Activated T-cell treated with anti-CD3 and anti-CD28 coated beads for 1 hour (primary cell): ENCODE measurements around the gene SLC6A18.
"Not testable (repeated sequence)": the region's sequence is repeated elsewhere in the genome, so short reads cannot be mapped to it uniquely, and the experiment has no call there.

ENCODE experiments used
- DNase-seq: peaks from one replicate; pipeline ENCODE4 v3.0.0-alpha.2; 2020; ENCODE audit warnings: low read depth

Gene SLC6A18

DNA sequence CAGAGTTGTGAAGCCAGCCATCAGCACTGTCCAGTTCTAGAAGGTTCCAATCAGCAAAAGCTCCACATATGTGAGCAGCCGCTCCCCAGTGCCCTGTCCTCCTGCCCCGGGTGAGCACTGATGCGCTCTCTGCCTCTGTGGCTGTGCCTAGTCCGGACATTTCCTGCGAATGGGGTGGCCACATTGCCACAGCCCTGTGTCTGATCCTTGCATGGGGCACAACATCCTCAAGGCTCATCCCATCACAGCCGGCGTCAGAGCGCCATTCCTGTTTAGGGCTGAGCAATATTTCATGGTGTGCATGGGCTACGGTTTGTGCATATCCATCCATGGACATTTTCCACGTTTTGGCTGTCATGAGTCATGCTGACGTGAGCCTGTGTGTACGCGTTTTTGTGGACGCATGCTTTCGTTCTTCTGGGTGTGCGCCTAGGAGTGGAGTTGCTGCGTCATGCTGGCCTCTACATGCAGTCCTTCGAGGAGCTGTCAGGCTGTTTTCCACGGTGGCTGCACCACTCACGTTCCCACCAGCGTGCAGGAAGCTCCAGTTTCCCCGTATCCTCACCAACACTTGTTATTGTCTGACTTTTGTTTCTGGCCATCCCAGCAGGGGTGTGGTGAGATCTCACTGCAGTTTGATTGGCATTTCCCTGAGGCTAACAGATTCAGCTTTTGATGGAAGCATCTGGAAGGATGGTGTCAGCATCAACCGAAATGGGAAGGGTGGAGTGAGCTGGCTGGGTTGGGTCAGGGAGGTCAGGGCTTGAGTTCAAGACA is 9.7 kb upstream of the SLC6A18 start:
- DNase-seq: no peak

DNA sequence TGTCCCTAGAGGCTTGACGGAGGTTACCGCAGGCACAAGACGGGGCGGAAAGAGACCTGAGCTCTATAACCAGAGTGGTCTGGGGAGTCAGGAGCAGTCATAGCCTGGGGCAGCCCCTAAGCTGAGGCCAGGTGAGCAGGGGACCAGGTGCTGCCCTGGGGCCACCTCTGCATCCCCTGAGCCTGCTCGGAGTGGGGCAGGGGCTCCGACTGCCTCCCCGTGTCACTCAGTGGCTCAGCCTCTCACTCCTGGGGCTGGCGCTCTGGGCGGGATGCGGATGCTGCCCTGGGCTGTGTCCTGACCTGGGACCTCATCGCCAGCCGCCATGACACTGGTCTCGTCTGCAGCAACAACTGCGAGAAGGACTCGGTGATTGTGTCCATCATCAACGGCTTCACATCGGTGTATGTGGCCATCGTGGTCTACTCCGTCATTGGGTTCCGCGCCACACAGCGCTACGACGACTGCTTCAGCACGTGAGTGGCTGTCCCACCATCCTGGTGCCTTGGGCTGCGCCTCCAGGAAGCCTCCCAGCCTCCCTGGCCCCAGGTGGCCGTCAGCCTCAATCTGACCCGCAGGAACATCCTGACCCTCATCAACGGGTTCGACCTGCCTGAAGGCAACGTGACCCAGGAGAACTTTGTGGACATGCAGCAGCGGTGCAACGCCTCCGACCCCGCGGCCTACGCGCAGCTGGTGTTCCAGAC is 8.8 kb upstream of the SLC6A18 start:
- DNase-seq: no peak

DNA sequence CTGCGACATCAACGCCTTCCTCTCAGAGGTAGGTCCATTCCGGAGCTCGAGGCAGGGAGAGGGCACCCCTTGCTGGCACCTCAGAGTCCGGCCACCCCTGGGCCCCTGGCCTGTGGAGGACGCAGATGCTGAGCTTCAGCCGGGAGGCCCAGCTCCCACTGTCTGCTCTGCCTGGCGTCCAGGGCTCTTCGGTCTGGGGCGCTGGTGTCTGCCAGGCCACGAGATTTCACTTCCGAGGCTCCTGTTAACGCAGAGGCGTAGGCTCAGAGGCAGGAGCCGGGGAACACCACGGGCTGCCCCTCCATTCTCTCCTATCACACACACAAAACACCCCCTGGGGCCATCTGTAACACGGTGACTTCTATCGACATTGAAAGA is 8.3 kb upstream of the SLC6A18 start:
- DNase-seq: no peak

GRCh38 chr5:1217596-1218206 is 7.5 kb upstream of the SLC6A18 start:
- no peak for DNase-seq

DNA sequence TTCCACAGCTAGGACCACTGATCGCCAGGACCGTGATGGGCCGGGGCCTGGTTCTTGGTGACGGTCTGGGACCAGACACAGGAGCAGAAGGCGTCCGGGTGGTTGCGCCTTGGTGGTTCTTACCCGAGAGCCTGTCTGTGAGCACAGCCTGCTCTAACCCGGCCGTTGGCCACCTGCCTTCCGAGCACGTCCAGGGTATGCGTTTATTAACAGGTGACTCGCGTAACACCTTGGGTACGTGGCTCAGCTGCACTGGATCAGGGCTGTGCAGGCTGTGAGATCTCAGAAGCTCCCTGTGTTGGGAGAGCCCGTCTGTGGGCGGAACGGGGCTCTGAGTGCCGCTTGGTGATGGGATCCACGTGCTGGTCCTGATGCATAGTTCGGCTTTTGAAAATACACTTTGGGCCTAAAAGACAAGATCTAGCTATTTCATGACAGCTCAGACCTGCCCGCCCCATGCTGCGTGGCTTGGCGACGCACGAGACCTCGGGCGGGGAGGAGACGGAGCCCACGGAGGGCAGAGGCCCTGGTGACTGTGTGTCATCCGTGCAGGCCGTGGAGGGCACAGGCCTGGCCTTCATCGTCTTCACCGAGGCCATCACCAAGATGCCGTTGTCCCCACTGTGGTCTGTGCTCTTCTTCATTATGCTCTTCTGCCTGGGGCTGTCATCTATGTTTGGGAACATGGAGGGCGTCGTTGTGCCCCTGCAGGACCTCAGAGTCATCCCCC is 6.7 kb upstream of the SLC6A18 start:
- DNase-seq: no peak

- no peak for DNase-seq
Observed at GRCh38 chr5:1219098-1219767, 5.9 kb upstream of the SLC6A18 start.

DNA sequence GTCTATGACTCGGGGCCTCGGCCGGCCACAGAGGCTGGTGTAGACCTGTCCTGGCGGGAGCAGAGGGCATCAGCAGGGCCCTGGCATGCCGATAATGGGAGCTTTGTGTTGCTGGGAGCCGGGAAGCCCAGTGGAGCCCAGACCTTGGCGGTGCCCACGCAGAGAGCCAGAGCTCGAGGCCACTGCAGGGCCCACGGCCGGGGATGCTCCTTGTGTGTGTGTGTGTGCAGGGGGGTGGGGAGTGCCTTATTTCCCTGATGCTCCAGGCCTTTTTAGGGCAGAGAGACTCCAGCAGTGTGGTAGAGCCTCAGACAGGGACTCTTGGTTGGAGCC is 5.4 kb upstream of the SLC6A18 start:
- DNase-seq: no peak

GRCh38 chr5:1220351-1220750 is 4.8 kb upstream of the SLC6A18 start:
- no peak for DNase-seq

- DNase-seq: no peak
Observed at GRCh38 chr5:1220831-1221230, 4.3 kb upstream of the SLC6A18 start.

DNA sequence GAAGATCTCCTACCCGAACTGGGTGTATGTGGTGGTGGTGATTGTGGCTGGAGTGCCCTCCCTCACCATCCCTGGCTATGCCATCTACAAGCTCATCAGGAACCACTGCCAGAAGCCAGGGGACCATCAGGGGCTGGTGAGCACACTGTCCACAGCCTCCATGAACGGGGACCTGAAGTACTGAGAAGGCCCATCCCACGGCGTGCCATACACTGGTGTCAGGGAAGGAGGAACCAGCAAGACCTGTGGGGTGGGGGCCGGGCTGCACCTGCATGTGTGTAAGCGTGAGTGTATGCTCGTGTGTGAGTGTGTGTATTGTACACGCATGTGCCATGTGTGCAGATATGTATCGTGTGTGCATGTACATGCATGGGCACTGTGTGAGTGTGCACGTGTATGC is 3.5 kb upstream of the SLC6A18 start:
- DNase-seq: no peak

DNA sequence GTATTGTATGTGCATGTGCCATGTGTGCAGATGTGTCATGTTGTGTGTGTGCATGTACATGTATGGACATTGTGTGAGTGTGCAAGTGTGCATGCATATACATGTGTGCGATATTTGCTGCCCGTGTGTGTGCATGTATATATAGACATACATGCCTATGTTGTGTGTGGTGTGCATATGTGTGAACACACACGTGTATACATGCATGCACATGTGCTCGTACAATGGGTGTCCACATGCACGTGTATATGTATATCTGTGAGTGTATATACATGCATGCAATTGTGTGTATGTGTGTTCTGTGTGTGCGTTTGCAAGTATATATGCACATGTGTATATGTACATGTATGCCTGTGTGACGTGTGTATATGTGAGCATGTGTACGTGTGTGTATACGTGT is 3.0 kb upstream of the SLC6A18 start:
- no peak for DNase-seq

DNA sequence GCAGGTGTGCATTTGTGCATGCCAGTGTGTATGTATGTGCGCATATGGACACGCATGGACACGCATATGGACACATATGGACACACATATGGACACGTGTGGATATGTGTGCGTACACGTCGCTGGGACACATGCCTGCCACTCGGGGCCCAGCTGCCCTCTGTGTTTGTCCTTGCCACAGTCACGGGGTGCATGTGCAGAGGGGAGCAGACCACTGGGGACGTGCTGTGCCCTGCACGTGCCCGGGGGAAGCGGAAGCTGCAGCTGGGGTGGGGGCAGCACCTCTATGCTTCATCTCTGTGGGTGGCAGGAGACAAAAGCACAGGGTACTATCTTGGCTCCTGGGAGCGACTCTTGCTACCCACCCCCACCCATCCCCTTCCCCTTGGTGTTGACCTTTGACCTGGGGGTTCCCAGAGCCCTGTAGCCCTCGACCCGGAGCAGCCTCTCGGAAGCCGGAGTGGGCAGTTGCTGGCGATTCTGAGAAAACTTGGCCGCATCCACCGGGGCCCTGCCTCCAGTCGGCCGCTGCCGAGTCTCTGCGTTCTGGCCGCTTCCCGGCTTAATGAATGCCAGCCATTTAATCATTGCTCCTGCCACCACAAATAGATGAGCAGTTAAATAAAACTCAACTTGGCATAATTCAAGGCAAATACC is 2.4 kb upstream of the SLC6A18 start:
- DNase-seq: no peak

- DNase-seq: no peak
Observed at GRCh38 chr5:1223278-1223670, 1.9 kb upstream of the SLC6A18 start.

DNA sequence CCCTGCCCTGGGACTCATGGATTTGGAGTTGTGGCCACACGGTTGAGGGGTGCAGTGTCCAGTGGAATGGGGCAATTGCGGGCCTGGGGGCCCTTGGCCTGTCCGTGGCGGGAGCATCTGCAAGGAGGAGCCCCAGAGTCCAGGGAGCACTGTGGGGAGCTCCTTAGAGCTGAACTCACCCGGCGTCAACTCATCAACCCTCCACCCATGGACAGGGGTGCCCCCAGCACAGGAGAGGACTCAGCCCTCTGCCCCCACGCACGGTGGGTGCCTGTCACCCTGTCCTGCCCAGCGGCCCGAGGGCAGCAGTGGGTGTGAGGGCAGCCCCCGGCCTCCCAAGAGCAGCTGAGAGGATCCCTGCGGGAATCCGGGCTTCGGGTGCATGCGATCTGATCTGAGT is 550 bp upstream of the SLC6A18 start:
- no peak for DNase-seq

GRCh38 chr5:1226231-1226630 is 1.1 kb downstream of the SLC6A18 start:
- no peak for DNase-seq

GRCh38 chr5:1226839-1227581 is 1.8 kb downstream of the SLC6A18 start:
- no peak for DNase-seq

DNA sequence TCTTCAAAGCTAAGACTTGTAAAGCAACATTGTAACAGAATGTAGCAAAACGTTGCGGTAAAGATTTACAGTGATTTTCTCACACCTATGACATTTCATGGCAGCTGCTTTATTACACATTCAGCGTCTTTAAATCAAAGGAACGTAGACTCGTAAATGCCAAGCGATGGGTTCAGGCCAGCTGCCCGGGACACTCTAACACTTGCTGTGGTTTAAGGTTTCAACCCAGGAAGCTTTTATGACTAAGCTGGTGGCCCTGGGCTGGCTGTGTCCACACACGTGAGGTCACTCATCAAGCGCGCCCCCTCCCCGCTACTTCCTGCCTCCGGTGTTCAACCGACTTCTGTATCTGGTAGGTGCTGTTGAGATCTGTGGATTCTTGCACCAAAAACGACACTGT is 2.5 kb downstream of the SLC6A18 start:
- DNase-seq: no peak

DNA sequence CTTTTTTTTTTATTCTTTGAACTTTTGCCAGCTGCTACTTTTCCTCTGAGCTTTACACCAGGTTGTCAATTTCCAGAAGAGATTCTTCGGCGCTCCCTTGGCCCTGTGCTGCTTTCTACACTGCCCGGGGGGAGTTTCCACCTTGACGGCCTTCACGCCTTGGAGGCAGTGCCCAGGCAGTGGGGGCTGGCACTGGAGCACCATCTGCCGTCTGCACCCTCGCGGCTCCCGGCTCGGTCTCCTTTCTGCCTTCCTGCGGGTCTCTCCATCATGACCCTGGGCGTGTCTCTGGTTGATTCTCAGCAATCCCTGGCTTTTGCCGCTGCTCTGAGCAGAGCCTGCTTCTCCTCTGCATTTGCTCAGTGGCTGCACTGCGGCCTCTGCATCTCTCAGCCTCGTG is 2.9 kb downstream of the SLC6A18 start:
- DNase-seq: no peak

DNA sequence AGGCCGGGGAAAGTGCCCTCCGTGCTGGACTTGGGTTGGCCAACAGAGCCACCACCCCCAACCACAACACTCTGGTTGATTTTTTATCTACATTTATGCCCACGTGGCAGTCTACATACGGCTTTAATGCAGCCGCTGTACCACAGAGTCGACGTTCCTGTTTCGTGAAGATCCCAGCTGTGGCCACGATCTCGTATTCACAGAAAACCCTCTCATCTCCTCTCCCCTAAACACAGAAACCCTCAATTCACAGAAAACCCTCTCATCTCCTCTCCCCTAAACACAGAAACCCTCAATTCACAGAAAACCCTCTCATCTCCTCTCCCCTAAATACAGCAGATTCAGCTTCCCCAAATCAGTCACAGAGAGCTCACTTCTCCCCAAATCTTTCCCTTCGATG is 3.8 kb downstream of the SLC6A18 start:
- DNase-seq: not testable (repeated sequence)

- DNase-seq: no peak
Observed at GRCh38 chr5:1229822-1230221, 4.6 kb downstream of the SLC6A18 start.

GRCh38 chr5:1230551-1230950 is 5.4 kb downstream of the SLC6A18 start:
- no peak for DNase-seq
